Spinal cord (tissue), 10 donors: ENCODE results near the gene TDP1. TPM values are rescaled to one million over a fixed set of nuclear protein-coding genes. Genes with fewer than 3 reads are reported as not detected.

Experiments
- DNase-seq, 6 donors: peaks; one replicate each; pipeline versions ENCODE4 v3.0.0 to v3.0.0-alpha.2; 2013 to 2015; ENCODE audit warnings: low spot score in 6 of 6, low read depth in 4 of 6
- H3K27ac ChIP-seq: one replicate; pipeline ENCODE4 v1.5.1; 2013; ENCODE audit warnings: low read depth, low read length, control low read depth
- H3K27me3 ChIP-seq: one replicate; pipeline ENCODE4 v1.6.1; 2013; ENCODE audit warnings: low read length; ENCODE audit not compliant: control insufficient read depth, insufficient read depth
- H3K36me3 ChIP-seq: one replicate; pipeline ENCODE4 v1.6.1; 2013; ENCODE audit warnings: low read length; ENCODE audit not compliant: control insufficient read depth, insufficient read depth
- H3K4me1 ChIP-seq: one replicate; pipeline ENCODE4 v1.6.1; 2013; ENCODE audit warnings: low read length; ENCODE audit not compliant: control insufficient read depth, insufficient read depth
- H3K4me3 ChIP-seq: one replicate; pipeline ENCODE4 v1.5.1; 2013; ENCODE audit warnings: low read depth, low read length, control low read depth
- H3K9me3 ChIP-seq: one replicate; pipeline ENCODE4 v1.6.1; 2013; ENCODE audit warnings: low read length; ENCODE audit not compliant: control insufficient read depth, insufficient read depth
- WGBS: methylation state at CpG from one replicate; pipeline ENCODE4 v1.1.5; 2013; ENCODE audit warnings: missing lambda C conversion rate; ENCODE audit not compliant: insufficient coverage; 5-methylcytosine and 5-hydroxymethylcytosine counted together
- long read RNA-seq, 4 donors: transcript quantifications; one replicate each; lab custom pipeline, GENCODE V29; 2026
- polyA plus RNA-seq, 2 donors: library from polyadenylated mRNA; unstranded; fragments of 120-200 nt; gene quantifications; one replicate each; pipeline ENCODE4 v1.2.1, GENCODE V29; 2013; ENCODE audit not compliant: insufficient read length in 2 of 2
- total RNA-seq, 2 donors: library from RNA; depleted of rRNA in 1 of 2; stranded (reverse); fragments of 120-200 nt in 1 of 2; fragments of >200 nt in 1 of 2; gene quantifications; one replicate each; pipeline versions ENCODE4 v1.2.3 to v1.2.4, GENCODE V29; 2013 to 2014
- donor health status: healthy.

TDP1 gene
- total RNA-seq (10 to 100 TPM; 19.0 to 24.5 TPM), polyA plus RNA-seq (10 to 100 TPM; 16.5 to 17.2 TPM)
- long read RNA-seq, donor 1, partial matches to known transcripts: 0 of 5 reads
- long read RNA-seq, donor 1, other reads (novel, unspliced or antisense): 0 of 5 reads
- long read RNA-seq, donor 2: 0 reads
- long read RNA-seq, donor 3, partial matches to known transcripts: 0 of 1 reads
- long read RNA-seq, donor 3, other reads (novel, unspliced or antisense): 0 of 1 reads
- long read RNA-seq, donor 4, partial matches to known transcripts: 0 of 3 reads
- long read RNA-seq, donor 4, other reads (novel, unspliced or antisense): 0 of 3 reads

- Histone ChIP-seq H3K4me1 (peaks cover 24% of the 10 kb centered on the region), H3K36me3 (peaks cover 9% of the 10 kb centered on the region), H3K4me3 (peak within 1 kb of the TSS; percentile 82), H3K27ac (peak within 1 kb of the TSS; percentile 84), H3K9me3 (no peaks in the 10 kb centered on the region), H3K27me3 (no peaks in the 10 kb centered on the region)
- DNase-seq: peak; percentile 93 to 99 (median 96)
- WGBS: under 1% methylated on average over 84 of the region's 84 CpGs
Measured at GRCh38 chr14:89955745-89956660, at the start of gene TDP1. TSS of gene TDP1 (plus strand) at chr14:89955927. CDS start at chr14:89963115, 7,188 bp downstream.

GRCh38 chr14:89906000-89906399, 49.7 kb upstream of the TDP1 start:
- H3K27ac ChIP-seq: no peak overlapping the region
- no peak for DNase-seq
- no peaks in the 10 kb centered on the region for H3K27me3 ChIP-seq
- H3K9me3 ChIP-seq: no peaks in the 10 kb centered on the region
- H3K36me3 ChIP-seq: no peaks in the 10 kb centered on the region
- H3K4me3 ChIP-seq: no peak overlapping the region
- no peaks in the 10 kb centered on the region for H3K4me1 ChIP-seq

GRCh38 chr14:89907655-89908054, 48.1 kb upstream of the TDP1 start:
- DNase-seq: no peak
- Histone ChIP-seq H3K27me3 (no peaks in the 10 kb centered on the region), H3K9me3 (no peaks in the 10 kb centered on the region), H3K36me3 (no peaks in the 10 kb centered on the region), H3K27ac (no peak overlapping the region), H3K4me3 (no peak overlapping the region), H3K4me1 (peaks cover 8% of the 10 kb centered on the region)
- WGBS: 77% methylated on average over 3 of the region's 4 CpGs

GRCh38 chr14:89908712-89909450, 46.8 kb upstream of the TDP1 start:
- WGBS: 94% methylated on average over 3 of the region's 9 CpGs
- no peaks in the 10 kb centered on the region for H3K36me3 ChIP-seq
- no peak overlapping the region for H3K4me3 ChIP-seq
- DNase-seq: no peak
- no peak overlapping the region for H3K27ac ChIP-seq
- no peaks in the 10 kb centered on the region for H3K9me3 ChIP-seq
- peaks cover 13% of the 10 kb centered on the region for H3K4me1 ChIP-seq
- no peaks in the 10 kb centered on the region for H3K27me3 ChIP-seq

- Histone ChIP-seq H3K27ac (no peak overlapping the region), H3K4me3 (no peak overlapping the region), H3K36me3 (no peaks in the 10 kb centered on the region), H3K4me1 (peaks cover 13% of the 10 kb centered on the region), H3K9me3 (no peaks in the 10 kb centered on the region), H3K27me3 (no peaks in the 10 kb centered on the region)
- DNase-seq: no peak
- 90% methylated on average over 8 of the region's 9 CpGs for WGBS
Measured at GRCh38 chr14:89909586-89909985, 46.1 kb upstream of the TDP1 start.

- WGBS: no CpG with 5 or more reads among the region's 5 CpGs
- H3K4me3 ChIP-seq: no peak overlapping the region
- H3K27me3 ChIP-seq: no peaks in the 10 kb centered on the region
- peak overlapping the region; percentile 75 for H3K27ac ChIP-seq
- no peaks in the 10 kb centered on the region for H3K36me3 ChIP-seq
- peaks cover 13% of the 10 kb centered on the region for H3K4me1 ChIP-seq
- H3K9me3 ChIP-seq: no peaks in the 10 kb centered on the region
- DNase-seq: peak in 1 of 6 donors; percentile 20
Measured at GRCh38 chr14:89910691-89911009, 45.1 kb upstream of the TDP1 start.

GRCh38 chr14:89911010-89911919, 44.5 kb upstream of the TDP1 start:
- peak in 3 of 6 donors; percentile 49 to 85 (median 79) for DNase-seq
- peak overlapping the region; percentile 16 for H3K4me3 ChIP-seq

GRCh38 chr14:89912221-89912620, 43.5 kb upstream of the TDP1 start:
- peaks cover 13% of the 10 kb centered on the region for H3K4me1 ChIP-seq
- peak overlapping the region; percentile 55 for H3K27ac ChIP-seq
- no peak overlapping the region for H3K4me3 ChIP-seq
- no peaks in the 10 kb centered on the region for H3K9me3 ChIP-seq
- no CpG with 5 or more reads among the region's 2 CpGs for WGBS
- H3K27me3 ChIP-seq: no peaks in the 10 kb centered on the region
- no peaks in the 10 kb centered on the region for H3K36me3 ChIP-seq
- peak in 1 of 6 donors; percentile 20 for DNase-seq

More at GRCh38 chr14:89911010-89911919, 44.5 kb upstream of the TDP1 start:
- Histone ChIP-seq H3K27ac (peak overlapping the region; percentile 75), H3K4me1 (peaks cover 13% of the 10 kb centered on the region), H3K27me3 (no peaks in the 10 kb centered on the region), H3K9me3 (no peaks in the 10 kb centered on the region), H3K36me3 (no peaks in the 10 kb centered on the region)
- WGBS: 13% methylated on average over 6 of the region's 11 CpGs
